Suppressor macrophage (primary cell): ENCODE results near the gene PKD1L1.
"Not testable (repeated sequence)": the region's sequence is repeated elsewhere in the genome, so short reads cannot be mapped to it uniquely, and the experiment has no call there.

ENCODE experiments used
- DNase-seq, 4 experiments: peaks; one replicate each; pipeline ENCODE4 v3.0.0-alpha.2; 2020 to 2022

Gene PKD1L1

GRCh38 chr7:47762207-47762606, 186.1 kb downstream of the PKD1L1 start:
- no peak for DNase-seq

- no peak for DNase-seq
Measured at GRCh38 chr7:47759056-47759706, 189.1 kb downstream of the PKD1L1 start.

- DNase-seq: no peak
Measured at GRCh38 chr7:47758546-47758945, 189.7 kb downstream of the PKD1L1 start.

GRCh38 chr7:47757921-47758411, 190.3 kb downstream of the PKD1L1 start:
- no peak for DNase-seq

- no peak for DNase-seq
Measured at GRCh38 chr7:47756636-47757035, 191.6 kb downstream of the PKD1L1 start.

- DNase-seq: no peak
Measured at GRCh38 chr7:47755248-47755647, 193.0 kb downstream of the PKD1L1 start.

- DNase-seq: not testable (repeated sequence)
Measured at GRCh38 chr7:47751724-47752123, 196.5 kb downstream of the PKD1L1 start.

GRCh38 chr7:47751043-47751442, 197.2 kb downstream of the PKD1L1 start:
- DNase-seq: no peak

- no peak for DNase-seq
Measured at GRCh38 chr7:47748041-47748440, 200.2 kb downstream of the PKD1L1 start.

- DNase-seq: no peak
Measured at GRCh38 chr7:47747160-47747559, 201.1 kb downstream of the PKD1L1 start.

GRCh38 chr7:47746468-47746867, 201.8 kb downstream of the PKD1L1 start:
- DNase-seq: no peak

- no peak for DNase-seq
Measured at GRCh38 chr7:47744883-47745282, 203.4 kb downstream of the PKD1L1 start.

- no peak for DNase-seq
Measured at GRCh38 chr7:47743965-47744591, 204.2 kb downstream of the PKD1L1 start.

- no peak for DNase-seq
Measured at GRCh38 chr7:47741984-47742383, 206.3 kb downstream of the PKD1L1 start.

GRCh38 chr7:47739891-47740290, 208.4 kb downstream of the PKD1L1 start:
- no peak for DNase-seq

GRCh38 chr7:47739301-47739875, 208.9 kb downstream of the PKD1L1 start:
- no peak for DNase-seq

- no peak for DNase-seq
Measured at GRCh38 chr7:47738563-47739166, 209.6 kb downstream of the PKD1L1 start.

GRCh38 chr7:47737601-47738000, 210.7 kb downstream of the PKD1L1 start:
- DNase-seq: no peak

GRCh38 chr7:47735431-47736345, 212.6 kb downstream of the PKD1L1 start:
- DNase-seq: no peak

GRCh38 chr7:47734949-47735291, 213.3 kb downstream of the PKD1L1 start:
- DNase-seq: no peak

GRCh38 chr7:47734287-47734948, 213.8 kb downstream of the PKD1L1 start:
- no peak for DNase-seq

- no peak for DNase-seq
Measured at GRCh38 chr7:47730142-47730541, 218.1 kb downstream of the PKD1L1 start.
